Measurements from ENCODE around the gene TTC7B.
A peak's percentile ranks its signal among the peaks of the same experiment; 100 is the strongest.

The TTC7B gene

DNA sequence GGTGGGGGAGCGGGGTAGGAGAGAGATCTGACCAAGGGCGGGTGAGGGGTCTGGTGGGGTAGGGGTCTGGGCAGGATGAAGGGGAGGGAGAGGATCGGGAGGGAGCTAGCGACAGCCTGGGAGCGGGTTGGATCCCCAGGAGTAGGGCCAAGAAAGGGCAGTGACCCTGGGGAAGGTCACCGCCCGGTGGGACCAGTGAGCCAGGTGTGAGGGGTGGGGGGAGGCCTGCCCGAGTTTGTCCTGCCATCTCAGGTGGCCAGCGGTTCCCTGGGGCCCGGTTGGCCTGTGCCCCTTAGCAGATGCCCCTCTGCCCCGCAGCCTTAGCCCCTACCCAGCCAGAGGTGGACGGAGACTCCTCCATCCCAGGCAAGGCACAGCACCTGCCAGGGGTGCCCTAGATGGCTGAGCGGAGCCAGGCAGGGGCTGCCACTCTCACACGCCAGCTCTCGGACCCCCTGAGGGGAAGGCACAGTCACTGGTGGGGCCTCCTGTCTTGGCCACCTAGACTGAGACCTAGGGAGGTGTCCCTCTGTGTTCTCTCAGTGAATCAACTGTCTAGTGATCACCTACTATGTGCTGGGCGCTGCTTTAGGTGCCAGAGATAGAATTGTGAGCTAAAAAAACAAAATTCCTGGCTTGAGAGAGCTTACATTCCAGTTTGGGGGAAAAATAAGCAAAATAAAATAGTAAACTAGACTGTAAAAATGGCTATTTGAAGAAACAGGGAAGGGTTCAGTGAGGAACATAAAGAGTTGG is 629 bp upstream of the TTC7B start:
- no peak overlapping the region for H3K4me3 ChIP-seq (IDR thresholded peaks at IDR 0.05; ENCODE audit: insufficient read depth, low read depth, low read length)
- no peak overlapping the region for H3K27ac ChIP-seq
- H3K4me1 ChIP-seq (ENCODE audit: low read depth, poor library complexity, severe bottlenecking) = peaks cover 14% of the 10 kb centered on the region
- H3K27me3 ChIP-seq (ENCODE audit: insufficient read depth, low read depth) = no peaks in the 10 kb centered on the region; the same call in 1 of the 2 replicates
- H3K9ac ChIP-seq = no peak overlapping the region
- no peaks in the 10 kb centered on the region for H3K79me2 ChIP-seq (ENCODE audit: insufficient read depth, low read depth)
- no peak overlapping the region for H3K4me2 ChIP-seq
- TF ChIP-seq, protein P1, sequence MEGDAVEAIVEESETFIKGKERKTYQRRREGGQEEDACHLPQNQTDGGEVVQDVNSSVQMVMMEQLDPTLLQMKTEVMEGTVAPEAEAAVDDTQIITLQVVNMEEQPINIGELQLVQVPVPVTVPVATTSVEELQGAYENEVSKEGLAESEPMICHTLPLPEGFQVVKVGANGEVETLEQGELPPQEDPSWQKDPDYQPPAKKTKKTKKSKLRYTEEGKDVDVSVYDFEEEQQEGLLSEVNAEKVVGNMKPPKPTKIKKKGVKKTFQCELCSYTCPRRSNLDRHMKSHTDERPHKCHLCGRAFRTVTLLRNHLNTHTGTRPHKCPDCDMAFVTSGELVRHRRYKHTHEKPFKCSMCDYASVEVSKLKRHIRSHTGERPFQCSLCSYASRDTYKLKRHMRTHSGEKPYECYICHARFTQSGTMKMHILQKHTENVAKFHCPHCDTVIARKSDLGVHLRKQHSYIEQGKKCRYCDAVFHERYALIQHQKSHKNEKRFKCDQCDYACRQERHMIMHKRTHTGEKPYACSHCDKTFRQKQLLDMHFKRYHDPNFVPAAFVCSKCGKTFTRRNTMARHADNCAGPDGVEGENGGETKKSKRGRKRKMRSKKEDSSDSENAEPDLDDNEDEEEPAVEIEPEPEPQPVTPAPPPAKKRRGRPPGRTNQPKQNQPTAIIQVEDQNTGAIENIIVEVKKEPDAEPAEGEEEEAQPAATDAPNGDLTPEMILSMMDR (conservative IDR thresholded peaks at IDR 0.05; ENCODE audit: low read depth, low read length) = no peak
- no peaks in the 10 kb centered on the region for H4K20me1 ChIP-seq (ENCODE audit: insufficient read depth)
- H2AFZ ChIP-seq (ENCODE audit: low read depth) = no peak overlapping the region
- no peaks in the 10 kb centered on the region for H3K36me3 ChIP-seq (ENCODE audit: insufficient read depth)

DNA sequence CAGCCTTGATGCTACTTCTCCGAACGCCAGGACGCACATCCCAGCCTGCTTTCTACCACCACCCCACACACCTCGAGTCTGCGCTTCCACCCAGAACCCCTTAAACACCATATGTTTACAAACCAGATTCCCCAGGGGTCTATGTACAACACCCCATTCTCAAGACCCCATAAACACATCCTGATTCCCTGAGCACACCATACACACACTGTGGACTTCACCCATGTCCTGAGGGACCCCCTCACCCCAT is 733 bp downstream of the TTC7B start:
- H3K27ac ChIP-seq = no peak overlapping the region
- H3K36me3 ChIP-seq (ENCODE audit: insufficient read depth) = no peaks in the 10 kb centered on the region
- no peak overlapping the region; the same call in 1 of the 2 replicates for H3K9ac ChIP-seq
- H4K20me1 ChIP-seq (ENCODE audit: insufficient read depth) = no peaks in the 10 kb centered on the region
- no peaks in the 10 kb centered on the region for H3K79me2 ChIP-seq (ENCODE audit: insufficient read depth, low read depth)
- peaks cover under 1% of the 10 kb centered on the region for H3K4me1 ChIP-seq (ENCODE audit: low read depth, poor library complexity, severe bottlenecking)
- H3K4me2 ChIP-seq = peak overlapping the region; percentile 54; the same call in 1 of the 2 replicates
- H2AFZ ChIP-seq (ENCODE audit: low read depth) = peak overlapping the region; percentile 18; the same call in 1 of the 2 replicates
- H3K27me3 ChIP-seq (ENCODE audit: insufficient read depth, low read depth) = no peaks in the 10 kb centered on the region; the same call in 1 of the 2 replicates
- H3K4me3 ChIP-seq (IDR thresholded peaks at IDR 0.05; ENCODE audit: insufficient read depth, low read depth, low read length) = no peak overlapping the region
- TF ChIP-seq, protein P1 (conservative IDR thresholded peaks at IDR 0.05; ENCODE audit: low read depth, low read length) = no peak

GRCh38 chr14:90814806-90815571 is 1.2 kb downstream of the TTC7B start:
- Histone ChIP-seq H3K4me1 (ENCODE audit: low read depth, poor library complexity, severe bottlenecking) (no peaks in the 10 kb centered on the region), H4K20me1 (ENCODE audit: insufficient read depth) (no peaks in the 10 kb centered on the region), H3K27ac (no peak overlapping the region), H3K9ac (no peak overlapping the region), H3K36me3 (ENCODE audit: insufficient read depth) (no peaks in the 10 kb centered on the region), H3K27me3 (ENCODE audit: insufficient read depth, low read depth) (no peaks in the 10 kb centered on the region), H3K4me3 (IDR thresholded peaks at IDR 0.05; ENCODE audit: insufficient read depth, low read depth, low read length) (no peak overlapping the region), H2AFZ (ENCODE audit: low read depth) (peak overlapping the region; percentile 18; the same call in 1 of the 2 replicates), H3K79me2 (ENCODE audit: insufficient read depth, low read depth) (no peaks in the 10 kb centered on the region), H3K4me2 (peak overlapping the region; percentile 54; the same call in 1 of the 2 replicates)
- TF ChIP-seq, protein P1 (conservative IDR thresholded peaks at IDR 0.05; ENCODE audit: low read depth, low read length) = no peak

GRCh38 chr14:90813442-90813841 is 2.8 kb downstream of the TTC7B start:
- Histone ChIP-seq H3K4me1 (ENCODE audit: low read depth, poor library complexity, severe bottlenecking) (peaks cover under 1% of the 10 kb centered on the region), H3K79me2 (ENCODE audit: insufficient read depth, low read depth) (no peaks in the 10 kb centered on the region), H2AFZ (ENCODE audit: low read depth) (no peak overlapping the region), H3K9ac (no peak overlapping the region), H3K4me2 (no peak overlapping the region), H3K27me3 (ENCODE audit: insufficient read depth, low read depth) (no peaks in the 10 kb centered on the region), H3K27ac (no peak overlapping the region), H3K4me3 (IDR thresholded peaks at IDR 0.05; ENCODE audit: insufficient read depth, low read depth, low read length) (no peak overlapping the region), H3K36me3 (ENCODE audit: insufficient read depth) (no peaks in the 10 kb centered on the region), H4K20me1 (ENCODE audit: insufficient read depth) (no peaks in the 10 kb centered on the region)
- TF ChIP-seq, protein P1 (conservative IDR thresholded peaks at IDR 0.05; ENCODE audit: low read depth, low read length) = no peak

Measured in KMS-11 (cell line).